HG02642 (cell line): Measurements from ENCODE around the gene NIN.
"Not testable (repeated sequence)": the region's sequence is repeated elsewhere in the genome, so short reads cannot be mapped to it uniquely, and the experiment has no call there.

ENCODE experiments used
- ATAC-seq: cut with Tn5 transposase; IDR thresholded peaks from one replicate; pipeline ENCODE4 v1.9.1; 2021; ENCODE audit warnings: mild to moderate bottlenecking; ENCODE audit not compliant: unreplicated experiment, poor library complexity

Gene NIN

DNA sequence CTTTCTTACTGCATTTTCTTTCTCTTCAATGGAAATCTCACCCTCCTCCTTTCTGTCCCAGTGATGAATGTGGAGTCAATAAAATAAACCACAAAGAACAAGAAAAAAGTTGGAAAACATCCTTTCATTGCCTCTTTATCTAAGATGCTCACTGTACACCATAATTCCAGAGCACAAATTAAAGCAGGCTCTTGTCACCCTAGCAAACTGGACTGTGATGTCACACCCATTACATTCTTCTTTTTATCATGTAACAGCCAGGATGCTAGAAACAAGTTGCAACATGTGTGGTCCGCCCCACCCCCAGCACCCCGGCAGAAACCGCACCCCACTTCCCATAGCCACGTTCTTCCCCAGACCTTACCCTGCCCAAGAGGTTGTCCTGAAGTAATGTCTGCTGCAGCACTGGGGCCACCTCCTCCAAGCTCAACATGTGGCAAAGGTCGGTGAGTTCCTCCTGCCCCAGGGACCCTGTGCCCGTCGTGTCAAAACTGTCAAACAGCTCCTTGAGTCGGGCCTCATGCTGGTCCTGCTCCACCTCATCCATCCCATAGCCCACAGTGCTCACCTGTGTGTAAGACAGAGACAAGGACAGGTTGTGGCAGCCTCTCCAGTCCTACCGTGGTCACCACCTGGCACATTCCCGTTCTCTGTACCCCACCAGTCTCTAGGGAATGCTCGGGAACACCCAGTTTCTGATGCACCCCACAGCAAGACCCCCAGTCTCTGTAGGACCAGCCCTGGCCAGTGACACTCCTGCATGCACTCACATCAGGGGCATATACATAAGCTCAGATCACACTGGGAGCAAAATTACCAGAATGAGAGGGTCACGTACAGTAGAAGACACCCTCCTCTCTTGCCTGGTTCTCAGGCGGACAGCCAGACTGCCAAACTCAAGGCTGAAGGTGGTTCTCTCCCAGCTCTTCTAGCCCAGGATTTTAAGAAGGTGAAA, 9.2 kb downstream of the NIN start:
- ATAC-seq, result peak; percentile 19

DNA sequence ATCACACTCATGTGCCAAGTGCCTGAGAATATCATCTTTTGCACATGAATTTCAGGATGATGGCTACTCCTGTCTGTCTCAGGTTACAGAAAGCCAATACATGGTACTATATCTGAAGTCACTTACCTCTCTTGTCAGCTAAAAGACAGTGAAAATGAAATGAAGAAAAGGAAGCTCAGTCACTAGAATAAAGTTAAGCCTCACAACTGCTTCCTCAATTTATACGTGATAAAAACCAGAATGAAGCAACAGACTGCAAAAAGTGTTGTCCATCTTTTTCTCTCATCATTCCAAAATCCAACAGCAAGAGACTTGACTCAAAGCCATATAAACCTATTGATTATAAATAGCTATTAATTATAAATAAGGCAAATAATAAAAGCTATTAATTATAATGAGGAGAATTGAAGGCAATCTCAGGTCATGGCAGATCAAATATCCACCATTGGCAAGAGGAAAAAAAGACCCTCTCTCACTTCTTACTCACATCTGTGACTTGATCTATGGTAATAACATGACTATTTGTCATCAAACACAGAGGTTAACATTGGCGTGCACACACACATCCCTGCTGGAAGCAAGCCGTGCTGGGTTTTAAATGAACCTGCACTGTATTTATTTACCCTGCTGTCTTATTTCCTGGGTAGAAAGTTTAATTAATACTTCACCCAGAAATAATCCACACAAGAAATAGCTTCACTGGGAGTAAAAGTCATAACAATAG, 10.0 kb downstream of the NIN start:
- ATAC-seq, result no peak

DNA sequence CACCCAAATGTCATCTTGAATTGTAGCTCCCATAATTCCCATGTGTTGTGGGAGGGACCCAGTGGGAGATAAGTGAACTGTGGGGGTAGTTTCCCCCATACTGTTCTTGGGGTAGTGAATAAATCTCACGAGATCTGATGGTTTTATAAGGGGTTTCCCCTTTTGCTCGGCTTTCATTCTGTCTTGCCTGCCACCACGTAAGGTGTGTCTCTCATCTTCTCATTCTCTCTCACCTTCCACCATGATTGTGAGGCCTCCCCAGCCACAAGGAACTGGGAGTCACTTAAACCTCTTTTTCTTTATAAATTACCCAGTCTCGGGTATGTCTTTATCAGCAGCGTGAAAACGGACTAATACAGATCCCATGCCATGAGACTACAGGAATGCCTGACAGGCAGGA, 11.7 kb downstream of the NIN start:
- ATAC-seq, result not testable (repeated sequence)

DNA sequence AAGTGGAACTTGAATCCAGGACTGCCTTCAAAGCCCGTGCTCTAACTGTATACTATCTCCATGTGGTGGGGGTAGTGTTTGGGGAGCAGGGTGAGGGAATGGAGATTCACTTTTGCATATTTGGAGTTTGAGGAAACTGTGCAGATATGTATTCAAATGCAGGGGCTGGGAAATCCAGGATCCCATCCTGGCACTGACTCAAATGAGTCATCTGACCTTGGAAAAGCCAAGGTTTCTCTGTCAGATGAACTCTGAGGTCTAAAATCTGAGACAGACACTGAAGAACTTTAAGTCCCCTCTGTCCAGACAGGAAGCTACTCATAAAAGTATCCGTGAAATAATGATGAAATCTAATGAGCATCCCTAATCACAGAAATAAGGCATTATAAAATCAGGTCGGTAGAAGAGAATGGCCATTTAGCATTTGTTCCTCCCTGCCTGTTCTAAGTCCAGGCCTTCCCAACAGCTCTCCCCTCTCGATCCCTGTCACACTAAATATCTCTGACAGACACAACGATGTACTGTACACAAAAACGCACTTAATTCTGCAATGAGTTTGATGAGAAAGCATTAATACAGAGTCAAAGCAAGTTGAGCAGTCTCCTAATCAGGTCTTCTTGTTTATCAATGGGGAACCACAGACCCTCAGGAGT, 14.4 kb downstream of the NIN start:
- no peak for ATAC-seq

DNA sequence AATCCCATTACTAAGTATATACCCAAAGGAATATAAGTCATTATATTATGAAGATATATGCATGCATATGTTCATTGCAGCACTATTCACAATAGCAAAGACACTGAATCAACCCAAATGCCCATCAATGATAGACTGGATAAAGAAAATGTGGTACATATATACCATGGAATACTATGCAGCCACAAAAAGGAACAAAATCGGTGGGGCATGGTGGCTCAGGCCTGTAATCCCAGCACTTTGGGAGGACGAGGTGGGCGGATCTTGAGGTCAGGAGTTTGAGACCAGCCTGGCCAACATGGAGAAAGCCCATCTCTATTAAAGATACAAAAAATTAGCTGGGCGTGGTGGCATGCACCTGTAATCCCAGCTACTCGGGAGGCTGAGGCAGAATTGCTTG, 15.4 kb downstream of the NIN start:
- not testable (repeated sequence) for ATAC-seq

DNA sequence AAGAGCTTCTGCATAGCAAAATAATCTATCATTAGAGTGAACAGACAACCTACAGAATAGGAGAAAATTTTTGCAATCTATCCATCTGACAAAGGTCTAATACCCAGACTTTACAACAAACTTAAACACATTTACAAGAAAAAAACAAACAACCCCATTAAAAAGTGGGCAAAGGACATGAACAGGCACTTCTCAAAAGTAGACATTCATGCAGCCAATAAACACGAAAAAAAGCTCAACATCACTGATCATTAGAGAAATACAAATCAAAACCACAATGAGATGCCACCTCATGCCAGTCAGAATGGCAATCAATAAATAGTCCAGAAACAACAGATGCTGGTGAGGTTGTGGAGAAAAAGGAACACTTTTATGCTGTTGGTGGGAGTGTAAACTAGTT, 15.9 kb downstream of the NIN start:
- not testable (repeated sequence) for ATAC-seq

DNA sequence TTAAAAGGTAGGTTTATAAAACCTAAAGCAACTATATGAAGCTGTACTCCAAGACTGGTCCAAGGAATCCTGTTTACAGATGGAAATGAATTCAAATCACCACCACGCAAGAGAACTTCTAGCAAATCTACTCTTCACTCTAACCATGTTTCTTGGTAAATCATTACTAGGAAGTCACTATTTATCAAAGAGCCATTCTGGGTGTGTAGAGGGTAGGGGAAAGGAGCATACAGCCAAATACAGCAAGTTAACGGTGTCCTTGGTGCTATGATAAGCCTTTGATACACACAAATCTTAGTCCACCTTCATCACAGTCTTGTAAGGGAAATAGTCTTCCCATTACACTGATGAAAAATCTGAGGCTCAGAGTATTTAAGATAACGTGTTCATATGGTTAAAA, 16.8 kb downstream of the NIN start:
- no peak for ATAC-seq

DNA sequence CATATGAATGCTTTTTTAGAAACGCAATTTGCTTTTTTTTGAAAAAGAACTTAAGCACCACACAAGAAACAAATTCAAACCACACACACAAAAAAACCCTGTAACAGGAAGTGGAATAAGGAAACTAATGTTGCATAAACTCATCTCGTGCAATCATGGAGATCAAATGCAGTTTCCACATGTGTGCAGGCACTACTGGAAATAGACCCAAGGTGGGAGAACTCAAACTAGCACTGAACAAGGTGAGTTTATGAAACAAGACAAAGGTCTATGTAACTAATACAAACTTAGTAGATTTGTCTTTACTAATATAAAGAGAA, 17.5 kb downstream of the NIN start:
- ATAC-seq, result peak; percentile 53

DNA sequence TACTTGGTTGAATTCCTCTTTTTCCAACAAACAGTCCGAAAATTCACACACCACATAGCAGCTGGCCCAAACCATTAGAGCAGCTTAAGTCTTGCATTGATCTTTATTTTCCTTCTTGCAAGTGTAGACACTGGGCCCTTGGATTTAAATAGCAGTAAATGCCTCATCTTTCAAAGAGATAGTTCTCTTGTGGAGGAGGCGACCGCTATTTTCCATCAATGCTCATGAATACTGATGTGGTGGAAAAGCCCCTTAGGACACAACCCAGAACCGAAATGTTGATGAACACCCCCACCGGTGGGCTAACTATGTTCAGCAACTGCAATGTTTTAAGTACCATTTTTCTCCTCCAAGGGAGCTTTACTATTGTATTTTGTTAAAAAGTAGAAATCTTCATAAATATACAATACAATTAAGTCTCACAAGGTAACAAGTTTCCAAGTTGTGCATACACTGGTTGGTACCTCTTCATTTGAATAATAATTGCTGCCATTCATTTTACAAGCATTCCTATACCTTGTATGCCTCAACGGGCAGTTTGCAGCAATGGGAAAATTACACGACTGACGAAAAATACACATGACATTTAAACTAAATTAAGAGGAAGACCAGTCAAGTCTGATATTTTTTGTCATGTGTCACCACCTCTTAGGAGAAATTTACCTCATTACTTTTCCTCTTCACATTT, 18.0 kb downstream of the NIN start:
- ATAC-seq, result peak; percentile 33

DNA sequence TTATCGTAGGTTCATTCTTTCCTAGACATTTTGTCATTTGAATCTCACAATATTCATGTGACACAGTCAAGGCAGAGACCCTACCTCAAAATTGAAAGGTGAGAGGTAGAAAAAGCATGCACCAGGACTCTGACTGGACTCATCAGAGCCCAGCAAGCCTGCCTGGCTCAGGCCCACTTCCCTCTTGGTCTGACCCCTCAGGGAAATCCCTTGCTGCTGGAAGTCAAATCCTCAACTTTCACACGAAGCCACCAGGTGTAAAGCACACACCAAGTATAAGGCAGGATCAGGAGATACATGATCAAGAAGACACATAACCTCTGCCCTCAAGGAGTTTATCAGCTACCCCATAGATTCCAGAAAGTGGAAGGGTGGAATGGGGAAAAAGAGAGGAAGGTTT, 18.8 kb downstream of the NIN start:
- no peak for ATAC-seq

DNA sequence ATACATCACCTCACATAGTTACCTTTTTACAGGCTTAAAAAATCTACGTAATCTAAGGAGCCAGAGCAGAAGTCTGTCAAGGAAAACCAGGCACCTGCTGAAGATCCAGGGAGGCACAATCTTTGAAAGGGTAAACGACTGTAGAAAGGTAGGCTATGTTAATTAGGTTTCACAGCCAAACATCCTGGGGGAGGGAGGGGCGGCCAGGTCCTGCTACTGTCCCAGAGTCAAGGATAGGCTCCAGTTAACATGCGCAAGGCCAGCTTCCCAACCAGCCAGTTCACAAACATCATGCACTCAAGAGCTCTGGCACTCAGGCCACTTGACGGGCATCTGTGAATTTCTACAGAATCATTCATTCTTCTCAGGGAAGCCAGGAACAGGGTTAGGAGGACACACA, 22.9 kb downstream of the NIN start:
- ATAC-seq, result no peak

DNA sequence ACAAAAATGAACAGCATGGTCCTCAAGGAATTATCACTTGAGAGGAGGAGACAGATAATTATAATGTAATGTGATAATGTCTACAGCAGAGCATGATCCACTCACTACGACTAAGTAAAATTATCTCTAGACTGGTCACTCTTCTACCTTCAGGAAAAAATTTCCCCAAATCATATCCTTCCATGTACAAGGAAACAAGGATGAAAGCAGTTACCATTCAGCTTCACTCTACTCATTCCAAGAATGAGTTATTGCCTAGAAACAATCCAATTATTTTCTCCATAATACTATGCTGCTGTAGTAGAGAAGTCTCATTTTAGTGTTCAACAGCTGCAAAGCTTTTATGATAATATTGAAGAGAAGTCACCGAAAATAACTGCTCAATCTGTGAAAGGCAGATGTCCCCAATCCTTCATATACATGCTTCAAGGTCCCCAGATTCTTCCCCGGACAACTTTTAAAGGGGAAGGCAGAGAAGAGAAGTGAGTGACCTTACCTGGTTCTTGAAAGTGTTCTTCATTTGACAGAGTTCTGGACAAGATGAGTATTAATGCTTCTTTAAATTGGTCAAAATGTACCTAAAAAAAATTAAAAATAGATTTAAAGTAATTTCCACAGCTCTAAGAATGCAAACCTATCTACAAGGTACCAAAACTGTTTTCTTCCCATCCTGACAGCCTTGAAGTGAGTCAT, 24.6 kb downstream of the NIN start:
- no peak for ATAC-seq

DNA sequence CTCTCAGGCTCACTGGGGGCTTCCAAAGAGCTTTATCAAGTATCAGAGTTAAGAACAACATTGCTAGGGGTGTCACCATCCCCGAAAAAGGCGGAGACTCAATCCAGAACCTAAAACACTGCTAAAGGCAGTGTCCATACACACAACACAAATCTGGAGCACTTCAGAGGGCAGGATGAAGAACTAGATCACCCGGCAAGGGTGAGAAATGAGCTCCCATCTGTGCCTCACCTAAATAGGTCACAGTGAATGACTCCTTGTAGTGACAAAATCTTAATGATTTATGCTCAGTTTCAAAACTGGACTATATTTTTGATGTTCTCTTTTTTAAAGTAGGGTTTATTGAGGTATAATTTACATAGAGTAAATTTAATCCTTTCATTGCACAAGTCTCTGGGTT, 25.6 kb downstream of the NIN start:
- ATAC-seq, result no peak

DNA sequence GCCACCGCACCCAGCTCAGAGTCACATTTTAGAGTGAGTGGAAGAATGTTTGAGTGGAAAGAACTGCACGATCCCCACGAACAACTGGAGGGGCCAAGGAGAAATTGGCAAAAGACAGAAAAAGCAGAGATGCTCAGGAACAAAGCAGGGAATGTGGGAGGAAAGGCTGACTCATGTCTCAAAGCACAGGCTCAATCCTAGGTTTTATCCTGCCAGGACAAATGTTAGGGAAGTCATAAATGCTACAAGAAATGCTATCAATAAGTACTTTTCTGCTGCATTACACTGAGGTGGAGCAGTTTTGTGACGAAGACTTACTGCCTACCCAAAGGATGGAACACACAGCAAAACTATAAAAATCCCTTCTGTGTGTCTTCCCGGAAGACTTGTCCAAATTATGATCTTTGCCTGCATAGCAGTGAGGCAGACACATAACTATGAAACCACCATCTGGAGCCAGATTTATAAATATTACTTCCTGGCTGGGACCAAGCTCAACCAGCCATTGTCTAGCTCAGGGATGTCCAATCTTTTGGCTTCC, 26.7 kb downstream of the NIN start:
- ATAC-seq, result no peak

DNA sequence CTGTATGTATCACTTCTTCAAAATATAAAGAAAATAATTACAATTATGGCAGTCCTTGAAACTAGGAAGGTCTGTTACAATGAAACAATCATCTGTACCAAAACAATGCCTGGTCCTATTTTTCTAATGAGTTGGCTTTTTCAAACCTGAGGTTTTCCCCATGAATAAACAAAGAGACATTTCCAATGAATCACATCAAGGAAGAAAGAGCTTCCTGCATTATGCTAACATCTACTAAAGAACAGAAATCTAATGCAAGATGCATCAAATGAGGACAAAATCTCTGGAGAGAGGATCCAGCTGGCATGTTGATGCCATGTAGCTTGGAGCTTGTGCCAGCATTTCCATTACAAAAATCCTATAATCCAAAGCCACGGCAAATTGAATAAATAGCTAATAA, 29.3 kb downstream of the NIN start:
- no peak for ATAC-seq

DNA sequence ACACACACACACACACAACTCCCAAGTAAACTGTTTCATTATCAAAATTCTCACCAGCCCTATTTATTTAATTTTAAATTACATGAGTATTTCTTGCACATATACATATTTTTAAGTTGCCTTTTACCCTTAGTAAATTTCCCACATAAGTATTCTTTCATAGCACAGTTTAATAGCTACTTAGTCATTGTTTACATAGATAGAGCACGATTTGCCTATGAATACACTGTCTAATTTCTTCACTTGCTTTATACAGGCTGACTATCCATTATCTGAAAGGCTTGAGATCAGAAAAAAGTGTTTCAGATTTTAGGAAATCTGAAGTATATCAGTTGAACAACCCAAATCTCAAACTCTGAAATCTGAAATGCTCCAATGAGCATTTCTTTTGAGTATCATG, 30.9 kb downstream of the NIN start:
- no peak for ATAC-seq

DNA sequence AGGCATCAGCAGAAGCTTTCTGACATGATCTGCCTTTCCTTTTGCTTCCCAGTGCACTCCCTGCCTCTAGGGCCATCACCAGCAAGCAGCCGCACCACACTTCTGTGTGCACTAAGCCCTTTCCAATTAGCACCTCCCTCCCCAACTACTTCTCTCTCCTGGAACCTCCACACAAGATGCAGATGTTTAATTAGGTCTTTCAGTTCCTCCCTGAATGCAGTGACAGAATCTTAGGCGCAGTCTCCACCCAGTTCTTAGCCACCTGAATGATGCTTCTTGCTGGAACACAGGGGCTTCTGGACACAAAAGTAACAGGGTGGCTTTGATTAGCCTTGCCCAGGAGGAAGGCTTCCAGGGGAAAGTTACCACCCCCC, 32.9 kb downstream of the NIN start:
- peak; percentile 79 for ATAC-seq

DNA sequence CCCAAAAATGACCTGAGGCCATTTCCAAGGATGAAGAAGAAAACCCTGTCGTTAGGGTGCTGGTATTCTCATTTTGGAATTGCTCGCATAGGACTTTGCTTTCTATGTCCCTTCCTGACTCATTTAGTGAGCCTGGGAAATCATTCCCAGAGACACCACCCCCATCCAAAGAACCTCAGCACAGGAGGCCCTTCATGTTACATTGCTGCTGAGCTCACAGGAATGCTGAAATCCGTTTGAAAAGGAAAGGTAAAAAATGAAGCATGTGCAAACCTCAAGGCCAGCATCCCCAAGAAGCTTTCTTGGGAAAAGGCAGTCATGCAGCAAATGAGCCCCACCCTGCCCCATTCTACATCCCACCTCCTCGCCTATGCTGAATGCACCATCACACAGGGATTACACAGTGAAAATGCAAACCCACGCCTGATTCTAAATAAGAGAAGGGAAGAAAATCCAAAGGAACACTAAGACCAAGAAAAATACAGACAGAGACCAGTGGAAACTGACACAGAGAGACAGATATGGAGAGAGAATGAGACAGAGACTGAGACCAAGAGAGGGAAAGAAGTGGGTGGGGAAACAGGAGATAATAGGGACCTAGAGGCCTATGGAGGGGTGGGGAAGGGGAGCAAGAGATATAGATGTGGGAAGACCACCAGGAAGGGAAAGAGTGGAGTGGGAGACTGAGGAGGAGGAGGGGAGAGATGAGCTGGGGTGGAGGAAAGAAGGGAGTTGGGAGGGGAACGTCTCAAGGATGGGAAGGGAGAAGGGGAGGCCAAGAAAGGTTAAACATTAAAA, 33.5 kb downstream of the NIN start:
- no peak for ATAC-seq

DNA sequence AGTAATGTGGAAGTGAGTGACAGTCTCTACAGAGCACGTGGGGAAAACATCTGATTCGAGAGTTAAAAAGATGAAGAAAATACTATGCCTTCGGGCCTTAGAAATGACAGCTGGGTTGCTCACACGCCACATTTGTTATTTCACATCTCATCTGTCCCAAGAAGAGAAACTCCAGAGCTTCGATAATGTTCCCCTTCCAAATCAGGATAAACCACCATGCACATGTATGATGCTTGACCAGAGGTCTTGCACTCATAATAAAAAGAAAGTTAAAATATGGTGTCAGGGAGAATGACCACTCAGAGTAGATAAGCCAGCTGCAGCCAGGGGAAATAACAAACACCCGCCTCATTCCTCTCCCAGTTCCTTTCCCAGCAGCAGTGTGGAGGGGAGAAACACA, 34.6 kb downstream of the NIN start:
- ATAC-seq, result no peak
